Measurements from ENCODE around the gene GHR.
"Not testable (repeated sequence)": the region's sequence is repeated elsewhere in the genome, so short reads cannot be mapped to it uniquely, and the experiment has no call there.

The GHR gene

GRCh38 chr5:42566652-42567295, 143.5 kb downstream of the GHR start:
- DNase-seq (ENCODE audit: low read depth), result no peak
- TF ChIP-seq CTCF (IDR thresholded peaks at IDR 0.05; ENCODE audit: low read depth, low read length, missing control alignments), result no peak
- no peak overlapping the region for H3K4me3 ChIP-seq (ENCODE audit: low read depth, low read length)

GRCh38 chr5:42569325-42569724, 146.1 kb downstream of the GHR start:
- H3K4me3 ChIP-seq (ENCODE audit: low read depth, low read length), result no peak overlapping the region
- no peak for TF ChIP-seq CTCF (IDR thresholded peaks at IDR 0.05; ENCODE audit: low read depth, low read length, missing control alignments)
- DNase-seq (ENCODE audit: low read depth), result no peak

GRCh38 chr5:42569953-42570548, 146.8 kb downstream of the GHR start:
- no peak overlapping the region for H3K4me3 ChIP-seq (ENCODE audit: low read depth, low read length)
- DNase-seq (ENCODE audit: low read depth), result no peak
- no peak for TF ChIP-seq CTCF (IDR thresholded peaks at IDR 0.05; ENCODE audit: low read depth, low read length, missing control alignments)

- DNase-seq (ENCODE audit: low read depth), result no peak
- H3K4me3 ChIP-seq (ENCODE audit: low read depth, low read length), result no peak overlapping the region
- TF ChIP-seq CTCF (IDR thresholded peaks at IDR 0.05; ENCODE audit: low read depth, low read length, missing control alignments), result no peak
Observed at GRCh38 chr5:42570966-42571960, 148.0 kb downstream of the GHR start.

- no peak for DNase-seq (ENCODE audit: low read depth)
- TF ChIP-seq CTCF (IDR thresholded peaks at IDR 0.05; ENCODE audit: low read depth, low read length, missing control alignments), result no peak
- H3K4me3 ChIP-seq (ENCODE audit: low read depth, low read length), result no peak overlapping the region
Observed at GRCh38 chr5:42572313-42572712, 149.1 kb downstream of the GHR start.

- no peak for DNase-seq (ENCODE audit: low read depth)
- TF ChIP-seq CTCF (IDR thresholded peaks at IDR 0.05; ENCODE audit: low read depth, low read length, missing control alignments), result no peak
- no peak overlapping the region for H3K4me3 ChIP-seq (ENCODE audit: low read depth, low read length)
Observed at GRCh38 chr5:42573386-42573785, 150.1 kb downstream of the GHR start.

GRCh38 chr5:42575914-42576313, 152.7 kb downstream of the GHR start:
- DNase-seq (ENCODE audit: low read depth); H3K4me3 ChIP-seq (ENCODE audit: low read depth, low read length): not testable (repeated sequence)

- not testable (repeated sequence) for DNase-seq (ENCODE audit: low read depth); H3K4me3 ChIP-seq (ENCODE audit: low read depth, low read length)
Observed at GRCh38 chr5:42578901-42579300, 155.7 kb downstream of the GHR start.
